H1 (cell line): ENCODE data around the gene TMEM45A. TPM values are rescaled to one million over a fixed set of nuclear protein-coding genes. Genes with fewer than 3 reads are reported as not detected.
"Not testable (repeated sequence)": the region's sequence is repeated elsewhere in the genome, so short reads cannot be mapped to it uniquely, and the experiment has no call there.

Experiments
- CTCF ChIA-PET: fragments of 300-600 bp; sonication (Branson Sonifier 250); formaldehyde crosslinking; loops from one replicate; lab custom pipeline; 2021; ENCODE audit not compliant: partially characterized antibody; lab: Charles Lee
- POLR2A ChIA-PET: fragments of 300-600 bp; sonication (Branson Sonifier 250); formaldehyde crosslinking; loops from one replicate; lab custom pipeline; 2021; ENCODE audit warnings: inconsistent platforms; ENCODE audit not compliant: partially characterized antibody; lab: Charles Lee
- DNase-seq, 2 experiments: peaks; one replicate each; pipeline versions ENCODE4 v3.0.0 to v3.0.0-alpha.2; 2010 to 2022; ENCODE audit warnings: low spot score in 2 of 2, low read depth in 1 of 2, mixed read lengths in 1 of 2
- FAIRE-seq: peaks from 2 replicates; lab custom pipeline; 2011; peaks lifted over from hg19 to GRCh38; lab: Jason Lieb, UNC
- H2AFZ ChIP-seq: 2 replicates; pipeline ENCODE4 v1.8.1; 2012; ENCODE audit warnings: low read length, inconsistent platforms
- H2AK5ac ChIP-seq: 2 replicates; pipeline ENCODE4 v1.6.1; 2013; ENCODE audit warnings: low read depth, low read length
- H2BK120ac ChIP-seq: replicated peaks from 2 replicates; pipeline ENCODE3; 2013; ENCODE audit warnings: low read depth, low read length, inconsistent platforms
- H2BK12ac ChIP-seq: 2 replicates; pipeline ENCODE4 v1.6.1; 2013; ENCODE audit warnings: low read depth, low read length
- H2BK15ac ChIP-seq: 2 replicates; pipeline ENCODE4 v1.6.1; 2013; ENCODE audit warnings: low read length
- H2BK20ac ChIP-seq: 2 replicates; pipeline ENCODE4 v1.6.1; 2013; ENCODE audit warnings: low read length
- H2BK5ac ChIP-seq: 2 replicates; pipeline ENCODE4 v1.6.1; 2013; ENCODE audit warnings: low read depth, low read length
- H3K14ac ChIP-seq: 2 replicates; pipeline ENCODE4 v1.6.1; 2013; ENCODE audit warnings: inconsistent platforms; ENCODE audit not compliant: insufficient read length
- H3K18ac ChIP-seq: 2 replicates; pipeline ENCODE4 v1.6.1; 2013; ENCODE audit warnings: low read length; ENCODE audit errors: extremely low read depth
- H3K23ac ChIP-seq: 2 replicates; pipeline ENCODE4 v1.6.1; 2013; ENCODE audit warnings: inconsistent platforms; ENCODE audit not compliant: insufficient read length
- H3K23me2 ChIP-seq: 2 replicates; pipeline ENCODE4 v1.6.1; 2013; ENCODE audit warnings: low read depth, low read length
- H3K27ac ChIP-seq: 2 replicates; pipeline ENCODE4 v1.6.1; 2011; ENCODE audit warnings: low read depth, low read length, inconsistent platforms
- H3K27me3 ChIP-seq, 4 experiments: replicated peaks in 1 of 4; 1 replicate in 1 of 4; 2 replicates in 3 of 4; pipeline versions ENCODE4 v1.6.1 to v1.8.1; 2011 to 2013; ENCODE audit warnings: low read length in 3 of 4, mild to moderate bottlenecking in 3 of 4, inconsistent platforms in 2 of 4, mixed read lengths in 2 of 4, moderate library complexity in 1 of 4; ENCODE audit not compliant: control insufficient read depth in 3 of 4, insufficient read depth in 3 of 4; ENCODE audit errors: extremely low read depth in 1 of 4
- H3K36me3 ChIP-seq, 4 experiments: 2 replicates each; pipeline versions ENCODE4 v1.6.1 to v1.8.1; 2011 to 2013; ENCODE audit warnings: mild to moderate bottlenecking in 4 of 4, low read length in 3 of 4, moderate library complexity in 2 of 4, control low read depth in 1 of 4, inconsistent platforms in 1 of 4; ENCODE audit not compliant: insufficient read depth in 4 of 4, control insufficient read depth in 2 of 4
- H3K4ac ChIP-seq: replicated peaks from 2 replicates; pipeline ENCODE3; 2013; ENCODE audit warnings: low read length, low read depth, mixed read lengths, inconsistent platforms; ENCODE audit not compliant: insufficient read length
- H3K4me1 ChIP-seq, 4 experiments: replicated peaks in 1 of 4; 1 replicate in 1 of 4; 2 replicates in 3 of 4; pipeline versions ENCODE4 v1.6.1 to v1.8.1; 2011 to 2013; ENCODE audit warnings: low read length in 3 of 4, inconsistent platforms in 2 of 4, mixed read lengths in 1 of 4; ENCODE audit not compliant: insufficient read depth in 4 of 4, control insufficient read depth in 3 of 4
- H3K4me2 ChIP-seq, 2 experiments: 2 replicates each; pipeline versions ENCODE4 v1.6.1 to v1.8.1; 2011 to 2013; ENCODE audit warnings: low read depth in 2 of 2, low read length in 2 of 2, control low read depth in 1 of 2, inconsistent platforms in 1 of 2, mild to moderate bottlenecking in 1 of 2; ENCODE audit not compliant: insufficient read depth in 1 of 2
- H3K4me3 ChIP-seq, 4 experiments: fragments of 200-600, 300-600 bp in 1 of 4; sonication (generic), shearing (Covaris generic), sonication (Bioruptor Twin) in 1 of 4; 2 replicates each; pipeline versions ENCODE4 v1.5.1 to v1.8.1; 2011 to 2016; ENCODE audit warnings: low read length in 4 of 4, low read depth in 3 of 4, control low read depth in 2 of 4, inconsistent platforms in 2 of 4, mild to moderate bottlenecking in 2 of 4, mixed read lengths in 1 of 4, moderate library complexity in 1 of 4; ENCODE audit not compliant: insufficient read depth in 2 of 4; ENCODE audit errors: extremely low read depth in 1 of 4
- H3K56ac ChIP-seq: replicated peaks from 2 replicates; pipeline ENCODE3; 2013; ENCODE audit warnings: low read depth, mild to moderate bottlenecking, mixed read lengths, low read length, inconsistent platforms; ENCODE audit not compliant: insufficient read length
- H3K79me1 ChIP-seq: 2 replicates; pipeline ENCODE4 v1.6.1; 2013; ENCODE audit warnings: low read depth, low read length, control low read depth
- H3K79me2 ChIP-seq, 2 experiments: 2 replicates each; pipeline versions ENCODE4 v1.6.1 to v1.8.1; 2012 to 2013; ENCODE audit warnings: low read length in 2 of 2, mild to moderate bottlenecking in 2 of 2, inconsistent platforms in 1 of 2; ENCODE audit not compliant: insufficient read depth in 2 of 2, control insufficient read depth in 1 of 2
- H3K9ac ChIP-seq, 4 experiments: replicated peaks in 1 of 4; 1 replicate in 1 of 4; 2 replicates in 3 of 4; pipeline versions ENCODE4 v1.6.1 to v1.8.1; 2011 to 2013; ENCODE audit warnings: low read depth in 3 of 4, low read length in 3 of 4, control low read depth in 2 of 4, mild to moderate bottlenecking in 2 of 4, moderate library complexity in 2 of 4, inconsistent platforms in 1 of 4; ENCODE audit errors: extremely low read depth in 1 of 4
- H3K9me3 ChIP-seq, 2 experiments: 2 replicates each; pipeline versions ENCODE4 v1.6.1 to v1.8.1; 2012 to 2013; ENCODE audit warnings: mild to moderate bottlenecking in 2 of 2, moderate library complexity in 2 of 2, control low read depth in 1 of 2, inconsistent platforms in 1 of 2, low read depth in 1 of 2, low read length in 1 of 2, mixed read lengths in 1 of 2; ENCODE audit not compliant: insufficient read depth in 2 of 2
- H4K20me1 ChIP-seq, 2 experiments: replicated peaks in 1 of 2; 2 replicates each; pipeline versions ENCODE3 to v1.8.1; 2011 to 2013; ENCODE audit warnings: inconsistent platforms in 2 of 2, low read length in 2 of 2, mild to moderate bottlenecking in 1 of 2; ENCODE audit not compliant: insufficient read depth in 2 of 2, control insufficient read depth in 1 of 2
- H4K5ac ChIP-seq: 2 replicates; pipeline ENCODE4 v1.6.1; 2013; ENCODE audit warnings: low read length, low read depth, mixed read lengths, inconsistent platforms; ENCODE audit not compliant: insufficient read length
- H4K8ac ChIP-seq: 2 replicates; pipeline ENCODE4 v1.8.0; 2013; ENCODE audit warnings: mild to moderate bottlenecking, moderate library complexity, low read length, inconsistent platforms; ENCODE audit not compliant: insufficient read depth; ENCODE audit errors: extremely low read depth
- H4K91ac ChIP-seq: replicated peaks from 2 replicates; pipeline ENCODE3; 2013; ENCODE audit warnings: low read length, mixed read lengths, inconsistent platforms; ENCODE audit not compliant: insufficient read length
- WGBS, 2 experiments: shearing (Covaris generic) in 1 of 2; methylation state at CpG; one replicate each; pipeline versions ENCODE4 v1.1.6 to v1.1.7; 2013 to 2015; ENCODE audit warnings: low lambda C conversion rate in 2 of 2, mixed read lengths in 2 of 2, inconsistent platforms in 1 of 2, low coverage in 1 of 2, missing lambda C conversion rate in 1 of 2; ENCODE audit not compliant: insufficient replicate concordance in 2 of 2, insufficient coverage in 1 of 2, insufficient read length in 1 of 2; ENCODE audit errors: extremely low coverage in 1 of 2, missing lambda C conversion rate in 1 of 2; 5-methylcytosine and 5-hydroxymethylcytosine counted together
- polyA plus RNA-seq, 7 experiments: library from polyadenylated mRNA; depleted of rRNA in 3 of 7; stranded (reverse) in 5 of 7; unstranded in 2 of 7; fragments of >200 nt in 5 of 7; fragments of 200-250 nt in 2 of 7; gene quantifications; 1 replicate in 5 of 7; 2 replicates in 1 of 7; 4 replicates in 1 of 7; pipeline versions ENCODE4 v1.2.1 to v1.2.3, GENCODE V29; 2011 to 2013; ENCODE audit warnings: missing spikeins in 2 of 7, mixed read lengths in 2 of 7
- total RNA-seq: library from RNA; stranded (reverse); fragmentation: NEBNext Ultra II Directional; extraction: Animal tissue kit (Norgen Biotek cat#: 25700); gene quantifications from 2 replicates; pipeline ENCODE4 v1.2.1, GENCODE V29; 2021

TMEM45A gene
- total and polyA plus RNA-seq, 2 of the 8 experiments (the other 6 are each of a cell fraction or from before 2014, with no cell fraction given) = 12.9 to 14.2 TPM

GRCh38 chr3:100509818-100510217 is 17.4 kb downstream of the TMEM45A start:
- H3K4me1 ChIP-seq, H3K79me1 ChIP-seq, H3K27ac ChIP-seq, H3K4me3 ChIP-seq, H3K27me3 ChIP-seq, H4K20me1 ChIP-seq, H2AK5ac ChIP-seq, H2BK20ac ChIP-seq, H3K79me2 ChIP-seq, H2BK15ac ChIP-seq, H2BK120ac ChIP-seq, H3K9ac ChIP-seq, H3K14ac ChIP-seq, FAIRE-seq, H2AFZ ChIP-seq, H2BK12ac ChIP-seq, CTCF ChIA-PET, POLR2A ChIA-PET, H3K4me2 ChIP-seq, H3K4ac ChIP-seq, H4K91ac ChIP-seq, H4K8ac ChIP-seq, H3K56ac ChIP-seq, H3K36me3 ChIP-seq, H3K23me2 ChIP-seq, DNase-seq, H3K23ac ChIP-seq, H4K5ac ChIP-seq, H2BK5ac ChIP-seq, H3K18ac ChIP-seq: not testable (repeated sequence)
- peaks cover 4 to 20% of the 10 kb centered on the region in 2 experiments; a peak in 3 of 4 replicates for H3K9me3 ChIP-seq
- WGBS, 2 experiments = 94% methylated on average over 15 of the region's 15 CpGs; no CpG with 5 or more reads in 1 of the 2 experiments
